GM18519 (cell line): Measurements from ENCODE around the gene LRRC75B.
"Not testable (repeated sequence)": the region's sequence is repeated elsewhere in the genome, so short reads cannot be mapped to it uniquely, and the experiment has no call there.

ENCODE experiments used
- ATAC-seq: cut with Tn5 transposase; IDR thresholded peaks from one replicate; pipeline ENCODE4 v1.9.1; 2021; ENCODE audit warnings: mild to moderate bottlenecking, moderate library complexity; ENCODE audit not compliant: unreplicated experiment, low FRiP score

The LRRC75B gene, protein sequence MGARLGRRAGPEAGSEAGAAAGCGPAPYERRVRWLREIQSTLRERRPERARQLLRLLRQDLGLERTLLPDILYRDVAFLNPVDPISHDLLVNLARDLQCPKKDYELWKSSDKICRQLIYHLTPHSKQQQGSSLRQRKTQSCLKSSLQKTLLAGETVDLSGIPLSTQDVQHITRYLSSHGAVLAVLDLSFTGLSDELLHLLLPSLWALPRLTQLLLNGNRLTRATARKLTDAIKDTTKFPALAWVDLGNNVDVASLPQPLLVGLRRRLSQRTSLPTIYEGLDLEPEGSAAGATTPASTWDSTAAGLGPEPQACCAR

DNA sequence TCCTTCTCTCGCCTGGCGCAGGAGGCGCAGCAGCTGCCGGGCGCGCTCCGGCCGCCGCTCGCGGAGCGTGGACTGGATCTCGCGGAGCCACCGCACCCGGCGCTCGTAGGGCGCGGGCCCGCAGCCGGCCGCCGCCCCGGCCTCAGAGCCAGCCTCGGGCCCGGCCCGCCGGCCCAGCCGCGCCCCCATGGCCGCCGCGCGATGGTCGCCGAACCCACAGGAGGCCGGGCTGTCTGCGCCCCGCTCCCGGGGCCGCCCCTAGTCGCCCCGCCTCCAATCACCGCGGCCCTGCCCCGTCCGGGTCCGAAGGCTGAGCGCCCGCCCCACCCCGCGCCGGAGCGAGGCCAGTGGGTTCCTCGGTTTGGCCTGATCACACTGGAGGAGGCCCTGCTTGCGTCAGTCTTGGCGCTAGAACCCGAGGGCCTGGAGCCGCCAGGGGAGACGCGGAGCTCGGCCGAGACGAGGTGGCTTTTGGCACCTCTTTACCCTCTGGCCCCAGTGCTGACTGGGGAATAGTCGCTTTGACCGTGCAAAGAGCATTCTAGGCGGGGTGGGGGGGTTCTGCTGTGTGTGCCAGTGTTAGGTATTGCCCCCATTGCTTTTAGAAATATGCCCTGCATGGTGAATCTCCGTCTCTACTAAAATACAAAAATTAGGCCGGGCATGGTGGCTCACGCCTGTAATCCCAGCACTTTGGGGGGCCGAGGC lies at the start of gene LRRC75B:
TSS of gene LRRC75B (minus strand) at position 223 of the 708 bp plus-strand sequence. CDS start at position 189, 34 bp downstream.
- no peak for ATAC-seq

DNA sequence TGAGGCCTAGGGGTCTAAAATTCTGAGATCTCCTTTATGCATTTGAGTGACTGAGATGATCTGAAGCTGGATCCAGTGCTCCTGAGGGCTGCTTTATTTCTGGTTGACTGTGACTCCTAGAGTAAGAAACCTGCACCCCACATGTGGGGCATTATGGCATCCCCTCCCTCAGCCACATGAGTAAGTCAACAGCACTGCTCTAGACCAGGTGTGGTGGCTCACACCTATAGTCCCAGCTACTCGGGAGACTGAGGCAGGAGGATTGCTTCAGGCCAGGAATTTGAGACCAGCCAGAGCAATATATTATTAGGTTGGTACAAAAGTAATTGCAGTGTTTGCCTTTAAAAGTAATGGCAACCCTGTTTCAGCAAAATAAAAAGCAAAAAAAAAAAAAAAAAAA lies 49.4 kb upstream of the LRRC75B start:
- ATAC-seq: not testable (repeated sequence)

DNA sequence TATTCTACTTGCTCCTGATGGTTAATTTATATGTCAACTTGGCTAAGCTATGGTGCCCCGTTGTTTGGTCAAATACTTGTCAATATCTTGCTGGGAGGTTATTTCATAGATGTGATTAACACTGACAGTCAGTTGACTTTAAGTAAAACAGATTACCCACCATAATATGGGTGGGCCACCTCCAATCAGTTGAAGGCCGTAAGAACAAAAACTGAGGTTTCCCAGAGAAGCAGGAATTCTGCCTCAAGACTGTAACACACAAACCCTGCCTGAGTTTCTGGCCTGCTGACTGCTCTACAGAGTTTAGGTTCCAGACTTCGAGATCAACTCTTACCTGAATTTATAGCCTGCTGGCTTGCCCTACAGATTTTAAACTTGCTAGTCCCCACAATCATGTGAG lies 43.6 kb upstream of the LRRC75B start:
- ATAC-seq: not testable (repeated sequence)

DNA sequence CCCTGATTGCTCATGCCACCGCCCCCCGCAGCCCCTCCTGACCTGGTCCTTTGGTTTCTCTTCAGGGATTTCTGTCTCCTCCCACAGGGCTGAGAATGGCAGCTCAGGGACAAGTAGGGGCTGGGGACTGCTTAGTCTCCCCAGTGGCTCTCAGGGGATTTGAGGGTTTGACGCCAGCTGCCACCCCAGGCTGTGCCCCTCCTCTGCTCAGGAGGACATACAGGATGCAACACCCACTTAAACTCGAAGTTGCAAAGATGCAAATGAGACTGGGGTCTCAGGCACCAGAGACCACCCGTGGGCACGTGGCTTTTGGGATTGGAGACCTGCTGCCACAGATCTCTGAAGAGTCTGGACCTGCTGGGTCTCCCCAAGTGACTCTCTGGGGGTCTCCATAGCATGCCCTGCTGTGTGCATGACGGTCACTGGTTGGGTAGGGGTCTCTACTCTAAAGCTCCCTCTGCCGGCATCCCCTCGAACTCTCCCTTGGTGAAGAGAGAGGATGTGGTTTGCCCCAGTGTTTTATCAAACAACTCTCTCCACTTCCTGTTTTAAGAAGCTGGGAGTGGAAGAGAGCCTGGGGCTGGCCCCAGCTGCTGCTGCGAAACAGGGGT lies 42.0 kb upstream of the LRRC75B start:
- ATAC-seq: not testable (repeated sequence)

DNA sequence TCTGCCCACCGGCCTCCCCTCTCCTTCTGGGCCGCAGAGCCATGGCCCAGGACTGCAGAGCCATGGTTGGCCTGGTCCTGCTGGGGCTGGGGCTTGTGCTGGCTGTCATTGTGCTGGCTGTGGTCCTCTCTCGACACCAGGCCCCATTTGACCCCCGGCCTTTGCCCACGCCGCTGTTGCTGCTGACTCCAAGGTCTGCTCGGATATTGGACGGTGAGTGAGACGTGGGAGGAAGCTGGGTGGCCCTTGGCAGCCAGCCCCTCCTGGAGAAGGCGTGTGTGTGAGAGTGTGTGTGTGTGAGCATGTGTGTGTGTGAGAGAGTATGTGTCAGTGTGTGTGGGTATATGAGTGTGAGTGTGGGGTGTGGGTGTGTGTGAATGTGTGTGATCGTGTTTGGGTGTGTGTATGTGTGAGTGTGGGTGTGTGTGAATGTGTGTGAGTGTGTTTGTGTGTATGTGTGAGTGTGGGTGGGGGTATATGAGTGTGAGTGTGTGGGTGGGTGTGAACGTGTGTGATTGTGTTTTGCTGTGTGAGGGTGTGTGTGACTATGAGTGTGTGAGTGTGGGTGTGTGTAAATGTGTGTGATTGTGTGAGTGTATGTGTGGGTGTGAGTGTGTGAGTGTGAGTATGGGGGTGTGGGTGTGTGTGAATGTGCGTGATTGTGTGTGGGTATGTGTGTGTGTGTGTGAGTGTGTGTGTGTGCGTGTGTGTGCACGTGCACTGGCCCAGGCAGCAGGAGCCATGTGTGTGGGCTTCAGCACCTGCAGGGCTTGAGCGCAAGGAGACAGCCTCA lies 40.6 kb upstream of the LRRC75B start:
- not testable (repeated sequence) for ATAC-seq

DNA sequence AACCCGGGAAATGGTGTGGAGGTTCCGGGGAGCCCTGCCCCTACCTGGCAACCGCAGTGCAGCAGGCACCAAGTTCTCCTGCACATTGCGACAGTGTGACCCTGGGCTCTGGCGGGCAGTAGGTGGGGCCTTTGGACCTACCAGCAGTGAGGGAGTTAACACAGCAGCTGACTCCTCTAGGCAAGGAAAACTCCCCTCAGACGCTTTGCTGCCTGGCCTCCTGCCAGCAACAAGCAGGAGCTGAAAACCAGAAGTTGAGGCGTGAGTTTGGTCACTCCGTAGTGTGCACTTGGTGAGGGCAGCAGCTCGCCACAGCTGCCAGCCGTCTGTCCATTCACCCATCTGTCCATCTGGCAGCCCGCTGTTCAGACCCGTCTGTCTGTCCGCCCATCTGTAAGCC lies 39.8 kb upstream of the LRRC75B start:
- not testable (repeated sequence) for ATAC-seq

DNA sequence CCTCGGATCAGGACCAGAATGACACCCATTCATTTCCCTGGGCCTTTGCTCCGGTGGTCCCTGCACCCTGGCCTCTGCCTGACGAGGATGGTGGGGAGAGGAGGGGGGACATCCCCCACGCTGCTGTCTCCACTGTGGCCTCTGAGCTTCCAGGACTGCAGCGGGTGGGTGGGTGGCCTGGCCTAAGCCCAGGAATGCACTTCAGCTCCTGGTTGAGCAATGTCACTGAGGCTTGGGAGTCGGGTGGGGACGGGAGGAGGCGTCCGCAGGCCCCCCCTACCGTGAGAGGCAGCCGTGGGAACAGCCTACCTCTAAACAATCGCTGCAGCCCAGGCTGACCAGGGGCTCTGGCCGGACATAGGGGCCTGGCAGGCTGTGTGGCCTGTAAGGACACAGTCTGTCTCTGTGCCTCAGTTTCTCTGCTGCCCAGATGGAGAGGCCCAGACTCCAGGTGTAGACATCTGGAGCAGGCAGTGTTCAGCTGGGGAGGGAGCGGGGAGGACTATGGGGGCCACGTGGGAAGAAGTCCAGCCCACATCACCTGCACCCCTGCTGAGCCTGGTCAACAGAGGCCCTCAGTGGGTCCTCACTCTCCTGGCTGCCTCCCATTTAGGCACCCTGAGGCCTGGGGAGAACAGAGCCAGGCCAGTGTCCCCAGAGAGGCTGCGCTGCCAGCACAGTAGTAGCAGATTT lies 38.7 kb upstream of the LRRC75B start:
- not testable (repeated sequence) for ATAC-seq

DNA sequence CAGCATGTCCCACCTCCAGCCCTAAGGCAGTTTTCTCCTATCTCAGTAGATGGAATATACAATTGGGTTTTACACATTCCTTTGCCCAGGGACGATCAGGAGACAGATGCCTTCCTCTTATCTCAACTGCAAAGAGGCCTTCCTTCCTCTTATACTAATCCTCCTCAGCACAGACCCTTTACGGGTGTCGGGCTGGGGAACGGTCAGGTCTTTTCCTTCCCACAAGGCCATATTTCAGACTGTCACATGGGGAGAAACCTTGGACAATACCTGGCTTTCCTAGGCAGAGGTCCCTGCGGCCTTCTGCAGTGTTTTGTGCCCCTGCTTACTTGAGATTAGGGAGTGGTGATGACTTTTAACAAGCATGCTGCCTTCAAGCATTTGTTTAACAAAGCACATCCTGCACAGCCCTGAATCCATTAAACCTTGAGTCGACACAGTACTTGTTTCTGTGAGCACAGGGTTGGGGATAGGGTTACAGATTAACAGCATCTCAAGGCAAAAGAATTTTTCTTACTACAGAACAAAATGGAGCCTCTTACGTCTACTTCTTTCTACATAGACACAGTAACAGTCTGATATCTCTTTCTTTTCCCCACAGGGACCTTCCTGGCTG lies 38.0 kb upstream of the LRRC75B start:
- ATAC-seq: not testable (repeated sequence)

DNA sequence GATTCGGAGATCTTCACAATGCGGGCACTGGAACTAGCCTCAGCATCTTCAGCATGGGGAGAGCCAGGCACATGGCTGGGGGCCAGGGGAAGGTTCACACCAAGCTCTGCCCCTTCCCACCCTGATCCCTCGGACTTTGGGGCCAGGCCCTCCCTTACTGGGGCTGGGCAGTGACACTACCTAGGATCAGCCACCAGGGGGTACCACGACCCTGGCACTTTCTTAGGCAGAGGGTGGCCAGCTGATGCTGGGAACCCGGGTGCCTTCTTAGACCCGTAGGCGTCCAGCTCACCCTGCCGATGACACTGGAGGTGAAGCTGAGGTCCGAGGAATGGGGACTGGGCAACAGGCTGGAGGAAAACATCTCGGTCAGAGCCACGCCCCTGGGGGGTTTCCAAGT lies 36.2 kb upstream of the LRRC75B start:
- ATAC-seq: not testable (repeated sequence)

DNA sequence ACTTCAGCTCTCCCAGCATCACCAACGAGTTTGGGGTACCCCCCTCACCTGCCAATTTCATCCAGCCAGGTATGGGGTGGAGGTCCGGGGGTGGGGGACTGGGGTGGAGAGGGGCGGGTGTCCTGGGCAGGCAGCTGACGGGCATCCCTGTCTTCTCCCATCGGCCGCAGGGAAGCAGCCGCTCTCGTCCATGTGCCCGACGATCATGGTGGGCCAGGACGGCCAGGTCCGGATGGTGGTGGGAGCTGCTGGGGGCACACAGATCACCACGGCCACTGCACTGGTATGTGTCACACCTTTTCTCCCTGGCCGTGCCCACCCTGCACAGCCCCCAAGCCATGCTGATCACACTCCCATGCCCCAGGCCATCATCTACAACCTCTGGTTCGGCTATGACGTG lies 35.0 kb upstream of the LRRC75B start:
- ATAC-seq: not testable (repeated sequence)

DNA sequence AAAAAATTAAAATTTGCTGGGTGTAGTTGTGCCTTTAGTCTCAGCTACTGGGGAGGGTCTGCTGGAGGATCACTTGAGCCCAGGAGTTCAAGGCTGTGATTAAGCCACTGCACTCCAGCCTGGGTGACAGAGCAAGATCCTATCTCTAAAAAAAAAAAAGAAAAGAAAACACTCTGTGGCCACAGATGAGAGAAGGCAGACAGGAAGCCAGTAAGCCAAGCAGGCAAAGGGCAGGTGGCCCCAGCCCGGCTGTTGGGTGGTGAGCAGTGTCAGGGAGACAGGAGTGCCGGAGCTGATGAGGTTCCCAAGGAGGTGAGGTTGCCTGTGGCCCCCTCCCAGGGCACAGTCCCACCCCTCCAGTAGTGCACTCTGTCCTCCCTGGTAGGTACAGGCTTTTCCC lies 29.7 kb upstream of the LRRC75B start:
- ATAC-seq: not testable (repeated sequence)

DNA sequence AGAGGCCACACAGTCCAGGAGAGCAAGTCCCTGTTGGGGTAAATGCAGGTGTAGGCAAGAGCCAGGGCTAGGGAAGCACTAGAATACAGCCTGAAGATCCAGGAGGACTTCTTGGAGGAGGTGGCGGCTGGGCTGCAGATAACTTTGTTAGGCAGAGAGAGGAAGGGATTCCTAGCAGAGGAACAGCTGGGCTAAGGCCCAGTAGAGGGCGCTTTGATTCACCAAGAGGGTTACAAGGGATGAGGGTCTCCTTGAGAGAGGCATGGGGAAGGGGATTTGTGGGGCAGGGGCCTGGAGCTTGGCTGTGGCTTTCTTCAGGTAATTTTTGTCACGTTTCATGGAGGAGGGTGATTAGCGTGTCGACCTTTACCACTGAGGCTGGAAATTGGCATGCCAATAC lies 28.4 kb upstream of the LRRC75B start:
- not testable (repeated sequence) for ATAC-seq

DNA sequence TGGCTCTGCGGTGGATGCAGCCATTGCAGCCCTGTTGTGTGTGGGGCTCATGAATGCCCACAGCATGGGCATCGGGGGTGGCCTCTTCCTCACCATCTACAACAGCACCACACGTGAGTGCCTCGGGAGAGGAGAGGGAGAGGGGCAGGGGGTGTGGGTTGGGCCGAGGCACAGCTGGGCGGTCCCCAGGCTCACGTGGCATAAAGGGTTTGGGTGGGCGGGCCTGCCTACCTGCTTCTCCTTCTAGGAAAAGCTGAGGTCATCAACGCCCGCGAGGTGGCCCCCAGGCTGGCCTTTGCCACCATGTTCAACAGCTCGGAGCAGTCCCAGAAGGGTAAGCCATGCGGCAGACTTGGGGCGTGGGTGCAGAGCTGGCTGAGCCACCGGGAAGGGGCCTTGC lies 21.9 kb upstream of the LRRC75B start:
- not testable (repeated sequence) for ATAC-seq

DNA sequence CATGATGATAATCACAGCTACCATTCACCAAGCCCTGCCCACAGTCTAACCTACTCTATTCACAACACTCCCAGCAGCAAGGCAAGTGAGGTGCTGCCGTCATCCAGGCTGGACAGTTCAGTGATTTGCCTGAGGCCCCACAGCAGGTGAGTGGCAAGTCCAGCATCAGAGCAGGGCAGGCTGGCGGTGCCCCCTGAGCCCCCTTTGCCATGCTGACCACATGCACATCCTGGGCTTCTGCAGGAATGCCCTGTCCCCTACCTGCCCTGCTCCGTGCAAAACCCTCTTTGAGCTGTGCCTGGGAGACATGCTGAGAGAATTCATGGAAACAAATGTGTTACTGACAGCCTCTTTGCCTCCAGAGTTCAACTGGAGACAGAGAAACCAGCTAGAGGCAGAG lies 17.0 kb upstream of the LRRC75B start:
- ATAC-seq: not testable (repeated sequence)

DNA sequence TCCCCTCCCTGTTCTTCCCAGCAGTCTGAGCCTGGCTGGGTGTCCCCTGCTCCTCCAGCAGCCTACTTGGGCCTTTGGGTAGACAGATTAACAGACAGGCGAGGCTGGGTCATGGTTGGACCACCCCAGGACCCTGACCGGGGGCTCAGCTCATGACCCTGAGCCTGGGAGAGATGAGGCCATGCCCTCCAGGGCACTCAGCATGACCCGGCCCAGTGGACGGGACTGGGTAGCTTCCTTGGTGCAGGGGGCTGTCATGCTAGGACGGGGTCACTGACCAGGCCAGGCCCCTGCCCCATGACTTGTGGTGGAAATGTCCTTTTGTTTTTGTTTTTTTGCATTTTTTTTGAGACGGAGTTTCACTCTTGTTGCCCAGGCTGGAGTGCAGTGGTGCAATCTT lies 15.5 kb upstream of the LRRC75B start:
- ATAC-seq: not testable (repeated sequence)

DNA sequence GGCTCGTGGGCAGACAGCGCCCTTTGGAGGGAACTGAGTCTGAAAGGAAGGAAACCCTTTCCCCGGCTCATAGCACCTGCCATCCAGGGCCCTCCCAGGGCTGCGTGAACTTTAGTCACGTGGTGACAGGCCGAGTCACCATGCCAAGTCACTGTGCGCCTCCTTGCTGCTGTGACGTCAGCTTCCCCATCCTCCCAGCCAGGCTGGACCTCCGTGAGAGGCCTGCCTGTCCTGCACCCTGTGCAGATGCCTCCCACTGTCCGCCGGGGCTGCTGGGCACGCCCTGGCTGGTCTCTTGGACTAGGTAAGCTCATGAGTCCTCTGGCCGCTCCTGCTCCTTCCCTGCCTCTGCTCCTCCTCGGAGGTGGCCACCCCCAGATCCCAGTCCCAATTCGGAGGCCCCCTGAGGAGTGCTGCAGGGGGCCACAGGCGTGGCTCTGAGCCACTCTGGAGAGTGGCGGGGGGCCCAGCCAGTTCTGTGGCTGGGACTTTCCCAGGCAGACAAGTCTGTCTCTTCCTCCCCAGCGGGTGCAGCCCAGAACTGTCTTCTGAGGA lies 14.6 kb upstream of the LRRC75B start:
- ATAC-seq: not testable (repeated sequence)

DNA sequence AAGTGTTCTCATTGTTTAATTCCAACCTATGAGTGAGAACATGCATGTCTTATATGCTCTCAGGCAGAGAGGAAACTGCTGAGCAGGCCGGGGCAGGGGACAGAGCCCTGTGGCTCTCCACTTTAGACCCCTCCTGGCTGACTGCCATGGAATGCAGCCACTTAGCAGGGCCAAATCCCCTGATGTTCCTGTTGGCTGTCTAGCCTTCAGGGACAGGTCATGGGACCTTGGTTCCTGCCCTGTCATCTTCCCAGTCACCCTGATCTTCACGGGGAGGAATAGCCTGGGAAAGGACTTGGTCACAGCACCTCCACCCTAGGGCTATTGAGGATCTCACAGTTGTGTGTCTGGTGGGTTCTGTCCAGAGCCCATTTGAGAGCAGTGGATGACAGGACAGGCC lies 13.5 kb upstream of the LRRC75B start:
- not testable (repeated sequence) for ATAC-seq

DNA sequence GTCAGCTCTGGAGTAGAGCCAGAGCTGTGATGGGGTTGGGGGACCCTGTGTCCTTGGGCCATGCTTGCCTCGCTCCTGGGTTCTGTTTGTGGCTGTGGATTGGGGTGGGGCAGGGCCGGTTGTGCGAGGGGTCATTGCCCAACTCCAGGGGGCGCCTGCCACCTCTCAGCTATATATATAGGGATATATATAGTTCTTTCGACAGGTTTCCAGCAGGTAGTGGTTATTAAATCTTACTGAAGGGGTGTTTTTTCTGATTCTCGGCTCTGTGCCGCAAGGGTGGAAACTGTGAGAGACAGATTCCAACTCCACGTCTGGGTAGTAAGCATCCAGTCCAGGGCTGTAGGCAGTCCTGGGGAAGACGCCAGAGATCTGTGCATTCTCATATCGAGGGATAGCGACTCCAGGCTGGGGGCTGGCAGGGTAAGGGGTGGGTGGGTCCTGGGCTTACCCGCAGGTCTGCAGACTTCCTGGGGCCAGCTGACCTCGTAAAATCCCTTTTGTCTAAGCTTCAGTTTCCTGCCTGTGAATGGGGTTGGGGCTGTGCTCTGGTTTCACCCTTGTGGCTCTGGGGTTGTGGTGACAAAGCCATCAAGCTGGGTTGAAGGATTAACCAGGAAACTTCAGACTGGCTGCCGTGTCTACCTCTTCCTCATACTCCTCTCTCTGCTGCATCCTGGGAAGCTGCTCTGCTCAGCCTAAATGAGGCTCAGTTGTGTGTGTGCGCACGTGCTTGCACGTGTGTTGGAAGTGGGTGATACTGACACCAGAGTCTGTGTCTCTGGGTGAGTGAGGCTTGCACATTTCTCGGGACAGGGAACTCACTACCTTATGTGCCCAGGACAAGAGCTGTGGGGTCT lies 11.1 kb upstream of the LRRC75B start:
- ATAC-seq: not testable (repeated sequence)
